Thoracic aorta (tissue), 2 donors: ENCODE data around the gene STRN3. TPM values are rescaled to one million over a fixed set of nuclear protein-coding genes. Genes with fewer than 3 reads are reported as not detected.

Source experiments
- ATAC-seq: fragments of 150-250 bp; one replicate; pipeline ENCODE4 v1.8.0; 2017; ENCODE audit warnings: low read depth; ENCODE audit not compliant: insufficient number of reproducible peaks, low FRiP score
- DNase-seq: peaks from one replicate; pipeline ENCODE4 v3.0.0-alpha.2; 2020; ENCODE audit warnings: low spot score
- H3K27ac ChIP-seq, 2 donors: fragments of 200-600 bp; sonication (generic); 1 replicate in 1 of 2; 2 replicates in 1 of 2; pipeline ENCODE4 v1.5.1; 2016; ENCODE audit warnings: mild to moderate bottlenecking in 2 of 2, moderate library complexity in 2 of 2
- H3K27me3 ChIP-seq: fragments of 200-600 bp; sonication (generic); replicated peaks from 2 replicates; pipeline ENCODE4 v1.6.0; 2016; ENCODE audit warnings: mild to moderate bottlenecking; ENCODE audit not compliant: insufficient read depth
- H3K36me3 ChIP-seq: fragments of 200-600 bp; sonication (generic); one replicate; pipeline ENCODE4 v1.5.1; 2016
- H3K4me1 ChIP-seq, 2 donors: fragments of 200-600 bp; sonication (generic); 1 replicate in 1 of 2; 2 replicates in 1 of 2; pipeline versions ENCODE4 v1.5.1 to v1.6.0; 2016; ENCODE audit warnings: low read depth in 2 of 2, mild to moderate bottlenecking in 1 of 2; ENCODE audit not compliant: control insufficient read depth in 1 of 2
- H3K4me3 ChIP-seq: fragments of 200-600 bp; sonication (generic); 2 replicates; pipeline ENCODE4 v1.5.1; 2016; ENCODE audit warnings: mild to moderate bottlenecking
- H3K9me3 ChIP-seq: fragments of 200-600 bp; sonication (generic); 2 replicates; pipeline ENCODE4 v1.5.1; 2016
- CTCF ChIP-seq: fragments of 200-600 bp; sonication (generic); IDR thresholded peaks from one replicate; pipeline ENCODE4 v1.5.1; 2019; ENCODE audit warnings: antibody characterized with exemption
- total RNA-seq, 2 donors: library from RNA; depleted of rRNA; stranded (reverse); fragments of >200 nt; gene quantifications; one replicate each; pipeline versions ENCODE4 v1.1.0 to v1.2.3, GENCODE V29; 2016

The STRN3 gene
- total RNA-seq, 2 donors from 2014 or later = 39.5 to 41.2 TPM

GRCh38 chr14:31036552-31036951 lies 10.4 kb upstream of the STRN3 start:
- TF ChIP-seq CTCF = no peak
- Histone ChIP-seq H3K27me3 (no peaks in the 10 kb centered on the region), H3K4me1 (no peaks in the 10 kb centered on the region), H3K27ac (no peak overlapping the region), H3K4me3 (no peak overlapping the region), H3K9me3 (no peaks in the 10 kb centered on the region), H3K36me3 (no peaks in the 10 kb centered on the region)
- no peak for ATAC-seq
- no peak for DNase-seq

- Histone ChIP-seq H3K27ac (no peak overlapping the region), H3K4me3 (no peak overlapping the region), H3K27me3 (no peaks in the 10 kb centered on the region), H3K4me1 (peaks cover 3 to 6% of the 10 kb centered on the region in 2 donors), H3K9me3 (no peaks in the 10 kb centered on the region), H3K36me3 (no peaks in the 10 kb centered on the region)
- DNase-seq (no peak), ATAC-seq (no peak)
- TF ChIP-seq CTCF = no peak
Observed at GRCh38 chr14:31030469-31030868, 4.3 kb upstream of the STRN3 start.

DNA sequence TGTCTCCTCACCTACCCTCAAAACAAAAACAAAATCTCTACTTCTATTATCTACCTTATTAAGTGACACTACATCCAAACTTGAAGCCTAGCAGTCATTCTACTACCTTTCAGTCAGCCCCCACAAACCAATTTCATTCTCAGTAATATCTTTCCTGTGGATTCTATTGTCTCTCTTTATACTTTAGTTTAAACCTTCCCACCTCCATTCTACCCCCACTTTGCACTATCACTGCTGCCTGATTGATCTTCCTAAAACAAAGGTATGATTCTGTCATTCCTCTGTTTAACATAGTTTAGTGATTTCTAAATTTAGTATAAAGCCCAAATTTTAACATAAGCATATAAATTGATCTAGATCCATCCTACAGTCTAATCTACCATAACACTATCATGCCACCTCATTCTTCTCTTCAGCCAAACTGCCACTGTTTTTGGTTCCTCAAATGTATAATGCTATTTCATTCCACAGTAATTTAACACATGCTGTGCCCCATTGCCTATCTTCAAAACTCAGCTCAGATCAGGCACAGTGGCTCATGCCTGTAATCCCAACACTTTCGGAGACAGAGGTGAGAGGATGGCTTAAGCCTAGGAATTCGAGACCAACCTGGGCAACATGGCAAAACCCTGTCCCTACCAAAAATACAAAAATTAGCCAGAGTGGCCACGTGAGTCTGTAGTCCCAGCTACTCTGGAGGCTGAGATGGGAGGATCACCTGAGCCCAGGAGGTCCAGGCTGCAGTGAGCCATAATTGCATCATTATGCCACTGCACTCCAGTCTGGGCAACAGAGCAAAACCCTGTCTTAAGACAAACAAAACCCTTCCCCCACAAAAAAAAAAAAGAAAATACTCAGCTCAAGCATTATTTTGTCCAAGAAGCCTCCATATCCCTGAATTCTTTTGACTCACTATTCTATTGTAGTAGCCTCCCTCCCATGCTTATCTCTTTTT lies 3.1 kb upstream of the STRN3 start:
- H3K27ac ChIP-seq = no peak overlapping the region

DNA sequence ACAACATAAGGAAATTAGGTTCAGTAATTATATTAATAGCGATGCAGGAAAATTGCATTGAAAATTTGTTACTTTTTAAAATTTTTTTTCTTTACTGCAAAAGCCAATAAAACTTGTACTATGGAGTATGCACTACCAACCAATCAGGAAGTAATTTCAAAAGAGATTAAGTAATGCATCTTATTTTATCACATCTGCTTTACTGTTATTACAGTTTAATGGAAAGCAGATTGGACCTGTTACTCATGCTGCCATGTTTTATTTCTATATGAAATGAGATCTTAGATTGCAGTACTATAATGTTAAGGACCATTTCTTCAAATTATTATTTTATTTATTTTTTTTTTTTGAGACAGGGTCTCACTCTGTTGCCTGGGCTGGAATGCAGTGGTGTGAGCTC lies 1.7 kb upstream of the STRN3 start:
- ATAC-seq (no peak), DNase-seq (no peak)
- no peaks in the 10 kb centered on the region for H3K9me3 ChIP-seq
- peak overlapping the region in 1 of 2 donors; percentile 100 for H3K27ac ChIP-seq
- H3K4me1 ChIP-seq = peaks cover 15 to 24% of the 10 kb centered on the region in 2 donors
- H3K4me3 ChIP-seq = peak overlapping the region; percentile 99
- H3K36me3 ChIP-seq = no peaks in the 10 kb centered on the region
- no peaks in the 10 kb centered on the region for H3K27me3 ChIP-seq
- TF ChIP-seq CTCF = no peak

More for the DNA sequence above, 3.1 kb upstream of the STRN3 start:
- H3K27me3 ChIP-seq = no peaks in the 10 kb centered on the region
- peaks cover 8 to 11% of the 10 kb centered on the region in 2 donors for H3K4me1 ChIP-seq
- H3K36me3 ChIP-seq = no peaks in the 10 kb centered on the region
- no peak for ATAC-seq
- no peak overlapping the region for H3K4me3 ChIP-seq
- no peak for DNase-seq
- no peaks in the 10 kb centered on the region for H3K9me3 ChIP-seq
- TF ChIP-seq CTCF = no peak

DNA sequence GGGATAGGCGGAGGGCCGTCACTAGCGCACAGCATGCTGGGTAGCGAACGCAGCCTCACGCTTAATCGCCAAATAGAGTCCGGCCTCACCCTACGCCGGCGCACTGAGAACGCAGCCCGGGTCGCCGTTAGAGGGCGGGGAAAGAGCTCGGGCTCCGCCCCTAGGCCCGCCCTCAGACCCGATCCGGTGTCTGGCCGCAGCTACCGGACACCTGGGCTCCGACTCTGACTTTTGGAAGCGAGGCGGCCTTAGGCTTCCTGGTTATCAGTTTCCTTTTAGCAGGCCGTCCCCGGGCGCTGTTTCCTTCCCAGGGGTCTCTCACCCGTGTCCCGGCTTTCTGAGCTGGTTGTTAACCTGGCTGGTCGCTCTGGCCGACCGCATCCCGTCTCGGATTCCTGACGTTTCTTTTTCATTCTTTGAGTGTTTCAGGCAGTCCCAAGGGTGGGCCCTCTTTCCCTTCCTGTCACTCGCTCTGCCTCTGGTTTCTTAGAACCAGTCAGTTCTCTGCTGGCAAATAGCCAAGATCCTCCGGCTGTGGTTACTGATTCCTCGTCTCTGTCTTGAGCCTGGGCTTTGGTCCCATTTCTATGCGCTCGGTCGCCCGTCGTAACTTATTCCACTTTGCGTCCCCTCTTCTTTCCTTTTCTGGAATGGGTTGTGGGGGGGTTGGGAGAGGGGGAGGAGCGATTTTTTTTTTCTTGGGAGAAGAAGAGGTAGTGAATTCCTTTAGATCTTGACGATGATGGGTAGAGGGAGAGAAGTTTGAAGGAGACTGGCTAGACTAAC lies 464 bp upstream of the STRN3 start:
- DNase-seq = peak; percentile 85

More for the DNA sequence above, 464 bp upstream of the STRN3 start:
- H3K4me3 ChIP-seq = peak overlapping the region; percentile 99
- peaks cover 15 to 29% of the 10 kb centered on the region in 2 donors for H3K4me1 ChIP-seq
- no peaks in the 10 kb centered on the region for H3K36me3 ChIP-seq
- no peaks in the 10 kb centered on the region for H3K27me3 ChIP-seq
- ATAC-seq = peak; percentile 95
- TF ChIP-seq CTCF = no peak
- H3K27ac ChIP-seq = peak overlapping the region; percentile 94 to 100
- H3K9me3 ChIP-seq = no peaks in the 10 kb centered on the region
